DMS53 treated with DMSO at 0.1 percent for 48 hours (cell line): Measurements from ENCODE around the gene SETBP1.
A peak's percentile ranks its signal among the peaks of the same experiment; 100 is the strongest.

Experiments used
- DNase-seq: peaks from one replicate; lab custom pipeline; 2025; ENCODE audit not compliant: unreplicated experiment; lab: John Stamatoyannopoulos, UW

Gene SETBP1

GRCh38 chr18:44859751-44860439 is 179.2 kb downstream of the SETBP1 start:
- DNase-seq, result no peak

- no peak for DNase-seq
These were observed 181.4 kb downstream of the SETBP1 start for GRCh38 chr18:44862112-44862511.

DNA sequence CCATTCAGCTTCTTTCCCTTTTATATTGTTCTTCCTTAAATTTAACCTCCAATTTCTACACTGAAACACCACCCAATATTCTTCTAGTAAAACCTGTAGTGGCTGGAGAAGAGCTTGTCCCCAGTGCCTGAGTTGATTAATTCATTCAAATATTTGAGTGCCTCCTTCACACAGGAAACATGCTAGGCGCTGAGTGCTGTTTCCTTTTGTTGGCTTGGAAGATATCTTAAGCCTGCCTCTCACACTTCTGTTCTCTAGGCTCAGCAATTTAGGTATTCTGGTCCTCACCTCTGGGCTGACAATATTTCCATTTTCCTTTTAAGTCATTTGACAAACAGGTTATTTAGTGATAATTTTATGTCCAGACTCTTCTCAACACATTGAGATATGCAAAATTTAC is 185.4 kb downstream of the SETBP1 start:
- DNase-seq, result no peak

DNA sequence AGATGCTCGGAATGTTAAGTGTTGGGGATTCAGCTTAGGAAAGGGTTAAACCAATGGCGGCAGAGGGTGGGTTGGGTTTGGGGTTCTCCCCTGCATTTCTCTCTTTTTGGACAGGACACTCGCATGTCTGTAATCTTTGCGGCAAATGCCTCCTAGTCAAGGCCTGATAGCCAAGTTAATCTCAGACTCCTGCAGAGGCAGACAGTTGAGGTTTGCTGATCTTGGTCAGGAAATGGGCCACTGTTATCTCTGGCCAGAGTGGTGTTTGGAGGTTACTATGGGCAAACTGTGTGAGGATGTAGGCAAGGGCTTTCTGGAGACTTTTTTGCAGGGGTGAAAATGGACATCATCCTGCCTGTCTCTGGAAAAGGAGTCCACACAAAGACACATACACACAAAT is 188.8 kb downstream of the SETBP1 start:
- DNase-seq, result no peak

DNA sequence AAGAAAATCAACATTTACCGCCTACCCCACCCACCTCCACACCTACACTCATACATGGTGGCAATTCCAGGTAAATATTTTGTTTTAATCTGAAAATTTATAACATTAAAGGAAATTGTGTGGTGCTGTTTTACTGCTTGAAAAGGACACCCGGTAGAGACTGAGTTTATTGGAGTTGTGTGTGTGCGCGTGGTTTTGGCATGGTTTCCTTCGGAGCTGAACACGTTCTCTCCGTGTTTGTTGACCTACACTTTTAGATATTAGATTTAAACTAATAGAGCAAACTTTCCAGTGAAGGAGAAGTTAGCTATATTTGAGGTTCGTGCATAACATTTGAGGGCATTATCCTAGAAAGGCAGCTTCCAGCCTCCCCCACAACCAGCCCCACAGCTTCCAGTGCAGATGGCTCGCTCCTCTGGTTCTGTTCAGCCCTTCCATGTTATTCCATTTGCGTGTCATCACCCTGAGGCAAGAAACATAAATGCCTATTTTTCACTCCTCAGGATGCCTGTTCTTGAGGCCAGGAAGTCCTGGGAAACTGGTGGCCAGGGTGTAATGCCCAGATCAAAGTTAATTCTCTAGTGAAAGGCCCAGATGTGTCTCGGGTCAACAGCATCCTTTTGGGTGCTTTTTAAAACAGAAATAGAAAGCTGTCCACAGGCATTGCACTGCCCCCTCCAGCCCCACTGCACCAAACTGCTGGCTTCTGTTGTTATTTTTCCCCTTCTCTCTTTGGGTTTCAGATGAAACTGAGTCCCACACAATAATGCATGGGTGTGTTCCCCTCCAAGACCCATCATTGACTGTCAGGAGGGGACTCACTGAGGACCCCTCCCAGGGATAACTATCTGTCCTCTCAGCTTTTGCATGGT is 190.2 kb downstream of the SETBP1 start:
- no peak for DNase-seq

DNA sequence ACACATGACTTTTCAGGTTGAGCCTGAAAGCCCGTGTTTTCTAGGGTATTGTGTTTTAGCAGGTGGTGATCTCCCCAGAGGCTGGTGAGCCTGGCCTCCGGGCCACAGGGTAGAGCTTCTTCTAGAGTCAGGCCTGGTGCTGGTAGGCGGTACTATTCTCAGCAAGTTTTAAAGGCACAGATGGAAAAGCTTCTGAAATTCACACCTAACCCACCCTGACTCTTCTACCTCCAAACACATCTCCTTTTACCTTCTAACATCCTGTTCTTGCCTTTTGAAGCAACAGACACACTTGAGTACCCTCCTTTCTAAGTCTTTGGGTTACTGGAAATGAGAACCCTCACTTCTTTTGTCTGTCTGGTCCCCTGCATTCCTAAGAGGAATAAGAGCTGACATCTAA is 191.1 kb downstream of the SETBP1 start:
- DNase-seq, result no peak

DNA sequence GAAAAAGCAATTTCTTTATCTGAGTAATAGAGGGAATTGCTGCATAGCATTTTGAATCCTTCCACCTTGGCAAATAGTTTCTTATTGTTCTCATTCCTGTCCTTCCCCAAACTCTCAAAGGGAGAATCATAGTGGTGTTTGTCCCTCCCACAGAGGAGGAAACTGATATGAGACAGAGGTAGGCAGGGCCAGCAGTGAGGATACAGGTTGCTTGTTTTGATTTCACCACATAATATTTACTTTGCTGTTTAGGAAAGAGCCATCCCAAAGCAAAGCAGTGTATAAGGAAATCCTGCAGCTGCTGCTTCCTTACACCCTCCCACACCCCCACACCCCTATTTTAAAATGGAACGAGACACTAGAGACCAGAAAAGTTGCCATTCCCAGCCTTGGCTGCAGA is 195.3 kb downstream of the SETBP1 start:
- no peak for DNase-seq

GRCh38 chr18:44876755-44877154 is 196.1 kb downstream of the SETBP1 start:
- no peak for DNase-seq

DNA sequence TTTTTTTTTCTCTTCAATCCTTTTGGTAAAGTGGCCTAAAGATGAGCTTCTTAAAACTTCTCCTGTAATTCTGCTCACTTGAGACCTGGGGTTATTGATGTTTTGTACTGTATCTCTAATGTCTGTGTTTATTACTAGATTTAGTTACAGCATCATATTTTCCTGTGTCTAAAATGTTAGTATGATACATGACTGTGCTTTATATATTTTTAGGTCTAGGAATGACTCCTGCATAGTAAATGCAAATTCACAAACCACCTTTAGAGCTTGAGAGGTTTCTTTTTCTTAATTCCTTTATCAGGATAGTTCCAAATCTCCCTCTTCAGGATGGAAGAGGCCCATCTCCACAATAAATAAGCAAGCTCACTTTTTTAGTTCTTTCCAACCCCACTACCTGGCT is 197.6 kb downstream of the SETBP1 start:
- DNase-seq, result no peak

GRCh38 chr18:44880170-44880569 is 199.5 kb downstream of the SETBP1 start:
- no peak for DNase-seq

GRCh38 chr18:44881461-44882162 is 200.9 kb downstream of the SETBP1 start:
- DNase-seq, result no peak

DNA sequence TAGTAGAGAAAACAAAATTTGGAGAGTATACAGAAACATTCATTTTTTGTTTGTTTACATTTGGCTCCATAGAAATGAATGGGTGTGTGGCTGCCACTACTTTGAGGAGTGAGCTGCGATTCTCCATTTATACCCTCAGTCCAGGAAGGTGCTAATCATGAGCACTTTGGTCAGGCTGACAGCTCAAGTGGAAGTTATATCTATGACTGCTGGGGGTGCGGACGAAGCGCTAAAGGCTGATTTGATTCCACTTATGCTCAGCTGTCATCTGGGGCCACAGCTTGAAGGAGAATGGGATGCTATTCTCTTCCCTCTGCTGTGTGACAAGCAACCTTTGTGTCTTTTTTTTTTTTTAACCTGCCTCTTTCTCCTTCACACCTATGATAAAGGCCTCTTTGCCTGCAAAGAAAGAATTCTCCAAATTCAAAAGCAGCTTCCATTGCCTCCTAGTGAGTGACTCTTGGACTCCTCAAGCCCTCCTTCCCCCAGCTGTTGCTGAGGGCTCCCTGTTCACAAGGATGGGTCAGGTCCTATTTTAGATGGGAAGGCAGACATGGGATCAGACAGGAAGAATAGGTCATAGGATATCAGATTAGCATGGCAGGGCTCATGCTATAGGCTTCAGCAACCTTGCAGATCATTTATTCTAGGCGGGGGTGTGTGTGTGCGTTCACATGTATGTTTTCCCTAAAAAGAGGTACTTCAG is 201.6 kb downstream of the SETBP1 start:
- no peak for DNase-seq

DNA sequence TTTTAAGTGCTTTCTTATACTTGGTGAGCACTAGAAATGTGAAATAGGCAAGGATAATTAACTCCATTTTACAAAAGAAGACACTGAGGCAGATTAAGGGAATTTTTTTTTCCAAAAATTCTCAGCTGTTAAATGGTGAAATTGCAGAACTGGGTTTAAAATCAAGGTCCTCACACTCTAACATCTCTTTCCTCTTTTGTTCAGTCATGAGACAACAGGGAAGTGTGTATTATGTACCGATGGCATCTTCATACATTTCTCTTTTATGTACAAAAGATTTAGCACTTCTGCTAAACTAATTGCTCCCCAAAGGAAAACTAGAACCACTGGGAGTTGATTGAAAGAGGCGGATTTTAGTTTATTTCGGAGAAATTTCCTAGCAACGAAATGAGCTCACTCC is 203.0 kb downstream of the SETBP1 start:
- no peak for DNase-seq

DNA sequence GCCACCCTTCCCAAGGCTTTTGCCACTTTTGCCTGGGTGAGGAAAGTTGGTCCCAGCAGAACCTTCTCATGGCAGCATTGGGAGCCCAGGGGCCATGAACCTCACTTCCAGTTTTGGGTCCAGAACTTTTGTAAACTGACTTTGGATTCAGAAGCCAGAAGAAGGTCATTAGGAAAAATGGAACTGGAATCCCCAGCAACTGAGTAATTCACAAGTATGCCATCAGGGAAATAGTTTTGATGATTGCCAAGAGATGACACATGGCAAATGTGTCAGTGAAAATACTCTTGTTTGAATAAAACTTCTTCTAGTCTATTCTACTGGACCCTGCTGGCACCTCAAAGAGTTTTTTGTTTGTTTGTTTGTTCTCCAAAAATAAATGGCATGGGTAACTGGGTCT is 203.7 kb downstream of the SETBP1 start:
- no peak for DNase-seq

DNA sequence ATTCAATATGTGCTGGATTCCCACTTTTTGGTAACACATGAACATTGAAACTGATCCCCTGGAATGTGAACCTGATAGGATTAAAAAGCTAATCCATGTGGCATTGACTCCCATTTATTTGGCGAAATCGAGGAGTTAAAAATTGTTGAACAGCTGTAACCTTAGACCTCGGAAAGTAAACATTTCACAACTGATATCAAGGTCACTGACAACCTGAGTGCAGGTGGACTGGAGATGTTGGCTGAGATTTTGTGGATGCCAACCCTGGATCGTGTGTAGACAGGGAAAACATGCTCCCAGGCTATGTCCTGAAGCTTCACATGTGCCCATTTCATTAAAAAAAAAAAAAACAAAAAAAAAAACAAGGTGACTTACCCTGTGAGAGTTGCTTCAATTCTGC is 204.8 kb downstream of the SETBP1 start:
- DNase-seq, result no peak

DNA sequence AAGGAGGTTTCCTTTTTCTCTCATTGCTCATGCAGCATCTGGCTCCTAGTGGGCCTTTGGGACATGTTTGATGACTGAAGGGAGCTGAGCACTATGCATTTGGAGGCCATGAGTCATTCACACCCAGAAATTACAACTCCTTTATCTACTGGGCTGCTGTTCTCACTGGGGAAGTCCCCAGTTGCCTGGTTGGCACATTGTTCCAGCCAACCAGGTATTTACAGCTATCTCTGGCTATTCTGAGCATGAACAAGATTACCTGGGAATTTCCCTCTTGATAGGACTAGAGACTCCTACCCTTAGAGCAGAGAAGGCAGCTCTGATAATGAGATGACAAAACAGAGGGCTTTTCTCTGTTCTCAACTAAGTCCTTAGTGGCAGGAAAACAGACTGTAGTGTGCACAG is 206.5 kb downstream of the SETBP1 start:
- no peak for DNase-seq

- DNase-seq, result no peak
These were observed 208.4 kb downstream of the SETBP1 start for GRCh38 chr18:44889111-44889510.

GRCh38 chr18:44893045-44893706 is 212.5 kb downstream of the SETBP1 start:
- no peak for DNase-seq

GRCh38 chr18:44893966-44894365 is 213.3 kb downstream of the SETBP1 start:
- no peak for DNase-seq

DNA sequence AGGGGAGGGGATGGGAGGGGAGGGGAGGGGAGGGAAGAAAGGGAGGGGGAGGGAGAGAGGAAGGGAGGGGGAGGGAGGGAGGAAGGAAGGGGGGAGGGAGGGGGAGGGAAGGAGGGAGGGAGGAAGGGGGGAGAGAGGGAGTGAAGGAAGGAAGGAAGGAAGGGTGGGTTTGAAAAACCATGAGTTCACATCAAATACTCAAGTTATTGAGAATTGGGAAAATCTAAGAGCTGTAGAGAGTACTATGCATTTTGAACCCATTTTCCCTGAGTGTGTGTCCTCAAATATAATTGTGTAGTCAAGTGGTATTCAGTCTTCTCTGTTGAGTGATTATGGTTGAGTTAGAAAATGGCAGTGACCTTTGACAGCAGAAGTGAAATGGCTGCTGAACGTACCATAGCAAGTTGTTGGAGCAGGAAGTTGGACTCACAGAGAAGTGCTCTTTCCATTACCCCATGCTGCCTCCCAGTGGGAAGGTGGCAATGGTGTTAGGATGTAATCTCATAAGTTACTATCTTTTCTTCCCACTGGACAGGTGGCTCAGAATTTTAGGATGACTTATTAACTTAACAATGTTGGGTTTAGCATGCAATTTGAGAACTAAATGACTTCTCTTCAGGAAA is 214.6 kb downstream of the SETBP1 start:
- peak; percentile 88 for DNase-seq
